Pancreas (tissue), 10 donors: ENCODE measurements around the gene PITPNM3. TPM values are rescaled to one million over a fixed set of nuclear protein-coding genes. Genes with fewer than 3 reads are reported as not detected.

Source experiments
- ATAC-seq, 4 donors: fragments of 200-7000 bp; cut with Tn5 transposase; one replicate each; pipeline versions ENCODE4 v1.8.0 to v1.9.1; 2020; ENCODE audit warnings: mild to moderate bottlenecking in 4 of 4, moderate library complexity in 4 of 4
- DNase-seq, 6 donors: peaks; one replicate each; pipeline ENCODE4 v3.0.0-alpha.2; 2020
- FAIRE-seq: peaks from 2 replicates; lab custom pipeline; 2012; peaks lifted over from hg19 to GRCh38; lab: Jason Lieb, UNC
- H3K27ac ChIP-seq, 4 donors: fragments of 200-600 bp; sonication (generic); 1 replicate in 3 of 4; 2 replicates in 1 of 4; pipeline versions ENCODE4 v1.5.0 to v1.8.0; 2020
- H3K27me3 ChIP-seq, 4 donors: fragments of 200-600 bp; one replicate each; pipeline ENCODE4 v1.8.0; 2021
- H3K36me3 ChIP-seq, 3 donors: fragments of 200-600 bp; sonication (generic) in 1 of 3; one replicate each; pipeline versions ENCODE4 v1.5.0 to v1.8.0; 2020 to 2021
- H3K4me1 ChIP-seq, 3 donors: fragments of 200-600 bp; one replicate each; pipeline ENCODE4 v1.8.0; 2021
- H3K4me3 ChIP-seq, 4 donors: fragments of 200-600 bp; sonication (generic) in 2 of 4; one replicate each; pipeline versions ENCODE4 v1.5.0 to v1.8.0; 2020 to 2021
- H3K9me3 ChIP-seq, 4 donors: fragments of 200-600 bp; one replicate each; pipeline ENCODE4 v1.8.0; 2021
- CTCF ChIP-seq, 4 donors: fragments of 200-600 bp; sonication (generic) in 3 of 4; IDR thresholded peaks; one replicate each; pipeline versions ENCODE4 v1.5.0 to v1.8.0; 2021; ENCODE audit warnings: antibody characterized with exemption in 4 of 4
- WGBS, 2 donors: extraction: QIAGEN DNeasy Blood & Tissue Kit; methylation state at CpG; one replicate each; pipeline ENCODE4 v1.1.7; 2013; 5-methylcytosine and 5-hydroxymethylcytosine counted together
- intact Hi-C, 3 donors: fragments of 100-400 bp; cut with DNase I; formaldehyde crosslinking; loops; one replicate each; pipeline versions ENCODE4 v1.11.1 to v1.14.2; 2022
- polyA plus RNA-seq, 2 donors: library from polyadenylated mRNA; stranded (reverse); fragments of 200-250 nt; gene quantifications; one replicate each; pipeline ENCODE4 v1.2.3, GENCODE V29; 2013
- total RNA-seq, 6 donors: library from RNA; stranded (reverse); fragmentation: NEBNext Ultra II Directional in 4 of 6; extraction: Animal tissue kit (Norgen Biotek cat#: 25700) in 4 of 6; gene quantifications; one replicate each; pipeline versions ENCODE4 v1.2.1 to v1.2.4, GENCODE V29; 2021 to 2023
- donor health status: healthy with polysubstance abuse.
- donor health status: DM: no; HTN: no; CAD: no; lungs with moderate emphysema.
- donor health status: DM: no; HTN: no; CAD: no.
- donor health status: control.
- donor health status: control.
- donor health status: Bipolar disorder and iron deficiency.
- donor health status: DM: yes; HTN: yes; CAD: no.
- donor health status: DM: no; HTN: no; CAD: no.
- donor health status: DM: no; HTN: no; CAD: no.
- donor health status: DM: yes; HTN: yes; CAD: no.

The PITPNM3 gene
- total and polyA plus RNA-seq, 8 donors, result 0.67 to 5.1 (median 2.5) TPM

GRCh38 chr17:6421700-6422604 lies 134.4 kb downstream of the PITPNM3 start:
- TF ChIP-seq CTCF (IDR thresholded peaks at IDR 0.05), result peak; percentile 71 to 84 (median 84)
- 21% methylated on average over 13 of the region's 13 CpGs for whole genome bisulfite sequencing, 2 donors
- DNase-seq (peak; percentile 53 to 86 (median 78)), FAIRE-seq (no peak), ATAC-seq (peak; percentile 72 to 93 (median 90))
- intact Hi-C loops, result loop anchor here (2.0 to 10.0 kb wide), 3 partner anchors 833 to 837 kb away; partner anchors contain the start of gene NLRP1 (in 1 of the 3)
- H3K27me3 ChIP-seq, result no peaks in the 10 kb centered on the region
- H3K36me3 ChIP-seq, result no peaks in the 10 kb centered on the region
- no peak overlapping the region for H3K4me3 ChIP-seq
- no peak overlapping the region for H3K27ac ChIP-seq
- no peaks in the 10 kb centered on the region for H3K4me1 ChIP-seq
- H3K9me3 ChIP-seq, result no peaks in the 10 kb centered on the region

GRCh38 chr17:6420173-6420641 lies 136.1 kb downstream of the PITPNM3 start:
- no peak overlapping the region for H3K27ac ChIP-seq
- H3K9me3 ChIP-seq, result no peaks in the 10 kb centered on the region
- ATAC-seq, result peak in 3 of 4 donors; percentile 30 to 52 (median 50)
- TF ChIP-seq CTCF (IDR thresholded peaks at IDR 0.05), result no peak
- no peaks in the 10 kb centered on the region for H3K27me3 ChIP-seq
- no peaks in the 10 kb centered on the region for H3K4me1 ChIP-seq
- 10 to 12% methylated on average over 13 of the region's 13 CpGs for WGBS, 2 donors
- no peak overlapping the region for H3K4me3 ChIP-seq
- FAIRE-seq, result no peak
- DNase-seq, result no peak
- intact Hi-C loops, result loop anchor here in 2 of 3 donors (5.0 to 10.0 kb wide), 2 partner anchors 833 to 835 kb away; partner anchors contain the start of gene NLRP1 (in 1 of the 2)
- no peaks in the 10 kb centered on the region for H3K36me3 ChIP-seq

DNA sequence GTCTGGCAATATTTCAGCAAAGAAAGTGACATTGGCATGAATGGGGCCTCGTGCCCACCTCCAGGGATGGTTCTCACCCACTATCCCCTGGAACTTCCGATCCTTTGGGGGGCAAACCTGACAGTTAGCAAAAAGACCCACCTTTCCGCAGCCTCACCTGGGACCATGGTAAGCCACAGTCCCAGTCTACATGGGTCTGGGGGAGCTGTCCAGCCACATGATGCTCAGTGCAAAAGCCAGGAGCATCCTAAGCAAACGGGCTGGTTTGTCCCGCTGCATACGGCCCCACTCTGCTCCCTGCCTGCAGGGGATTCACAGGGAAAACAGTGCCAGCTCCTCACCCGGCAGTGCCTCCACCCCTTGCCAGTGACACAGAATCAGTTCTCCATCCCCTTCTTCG lies 140.7 kb downstream of the PITPNM3 start:
- FAIRE-seq (no peak), ATAC-seq (no peak)
- 47 to 65% methylated on average over 8 of the region's 8 CpGs for WGBS, 2 donors

GRCh38 chr17:6413065-6413464 lies 143.3 kb downstream of the PITPNM3 start:
- DNase-seq (peak in 1 of 6 donors; percentile 1), FAIRE-seq (no peak)
- H3K4me1 ChIP-seq, result no peaks in the 10 kb centered on the region

More for the DNA sequence above, 140.7 kb downstream of the PITPNM3 start:
- no peak for TF ChIP-seq CTCF (IDR thresholded peaks at IDR 0.05)
- H3K4me1 ChIP-seq, result no peaks in the 10 kb centered on the region
- no peaks in the 10 kb centered on the region for H3K9me3 ChIP-seq
- no peak overlapping the region for H3K27ac ChIP-seq
- no peaks in the 10 kb centered on the region for H3K27me3 ChIP-seq
- H3K36me3 ChIP-seq, result no peaks in the 10 kb centered on the region
- intact Hi-C loops, result no loop called here
- DNase-seq, result no peak
- H3K4me3 ChIP-seq, result no peak overlapping the region

More at GRCh38 chr17:6413065-6413464, 143.3 kb downstream of the PITPNM3 start:
- intact Hi-C loops, result no loop called here
- peak in 3 of 4 donors; percentile 55 to 74 (median 57) for ATAC-seq
- H3K9me3 ChIP-seq, result no peaks in the 10 kb centered on the region
- H3K27me3 ChIP-seq, result no peaks in the 10 kb centered on the region
- H3K4me3 ChIP-seq, result no peak overlapping the region
- 64 to 76% methylated on average over 1 of the region's 1 CpG for WGBS, 2 donors
- no peaks in the 10 kb centered on the region for H3K36me3 ChIP-seq
- H3K27ac ChIP-seq, result no peak overlapping the region
- TF ChIP-seq CTCF (IDR thresholded peaks at IDR 0.05), result no peak
